Endothelial cell of umbilical vein (primary cell): ENCODE measurements around the gene C3orf20.

Experiments
- EZH2 ChIP-seq: IDR thresholded peaks from 2 replicates; pipeline ENCODE4 v1.6.1; 2012; ENCODE audit warnings: borderline replicate concordance, low read depth, mild to moderate bottlenecking, moderate library complexity, low read length, inconsistent platforms; ENCODE audit not compliant: severe bottlenecking
- GATA2 ChIP-seq: IDR thresholded peaks from 2 replicates; pipeline ENCODE4 v1.7.0; 2011; ENCODE audit warnings: low read depth, mild to moderate bottlenecking, moderate library complexity, mixed read lengths, low read length; ENCODE audit not compliant: insufficient read length, insufficient read depth
- POLR2A ChIP-seq: IDR thresholded peaks from 2 replicates; pipeline ENCODE4 v1.6.1; 2012; ENCODE audit warnings: low read depth, mild to moderate bottlenecking, control low read depth, low read length
- POLR2AphosphoS5 ChIP-seq: IDR thresholded peaks from 2 replicates; pipeline ENCODE4 v1.6.1; 2012; ENCODE audit warnings: low read depth, mild to moderate bottlenecking, control low read depth, low read length, moderate library complexity; ENCODE audit not compliant: insufficient read depth
- TF ChIP-seq, protein P1 (sequence below), 2 donors: IDR thresholded peaks; 1 replicate in 1 of 2; 2 replicates in 1 of 2; pipeline ENCODE4 v1.5.1; 2011; ENCODE audit warnings: low read length in 2 of 2, mild to moderate bottlenecking in 2 of 2, moderate library complexity in 2 of 2, control low read depth in 1 of 2, inconsistent platforms in 1 of 2, low read depth in 1 of 2; ENCODE audit not compliant: insufficient read depth in 1 of 2; ENCODE audit errors: extremely low read depth in 1 of 2
- TF ChIP-seq, protein P2 (sequence below): IDR thresholded peaks from 2 replicates; pipeline ENCODE4 v1.6.1; 2011; ENCODE audit not compliant: insufficient read depth, insufficient read length

DNA sequence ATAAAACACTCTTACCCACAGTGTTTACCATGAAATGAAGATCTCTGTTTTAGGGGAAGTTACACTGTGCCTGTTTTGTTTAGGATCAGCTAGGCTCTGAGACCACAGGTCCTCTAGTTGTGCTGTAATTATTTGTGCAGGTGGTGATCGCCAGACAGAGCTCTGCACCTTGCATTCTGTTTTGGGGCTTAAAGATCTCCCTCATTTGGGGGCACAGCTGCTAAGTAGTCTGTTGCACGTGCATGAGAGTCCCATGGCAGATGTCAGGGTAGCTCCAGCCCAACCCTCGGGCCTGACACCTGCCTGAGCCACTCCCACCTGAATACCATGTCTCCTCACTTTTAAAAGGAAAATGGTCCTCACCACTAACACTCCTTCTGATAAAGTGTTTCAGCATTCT, 12.4 kb downstream of the C3orf20 start:
- TF ChIP-seq, protein P1, sequence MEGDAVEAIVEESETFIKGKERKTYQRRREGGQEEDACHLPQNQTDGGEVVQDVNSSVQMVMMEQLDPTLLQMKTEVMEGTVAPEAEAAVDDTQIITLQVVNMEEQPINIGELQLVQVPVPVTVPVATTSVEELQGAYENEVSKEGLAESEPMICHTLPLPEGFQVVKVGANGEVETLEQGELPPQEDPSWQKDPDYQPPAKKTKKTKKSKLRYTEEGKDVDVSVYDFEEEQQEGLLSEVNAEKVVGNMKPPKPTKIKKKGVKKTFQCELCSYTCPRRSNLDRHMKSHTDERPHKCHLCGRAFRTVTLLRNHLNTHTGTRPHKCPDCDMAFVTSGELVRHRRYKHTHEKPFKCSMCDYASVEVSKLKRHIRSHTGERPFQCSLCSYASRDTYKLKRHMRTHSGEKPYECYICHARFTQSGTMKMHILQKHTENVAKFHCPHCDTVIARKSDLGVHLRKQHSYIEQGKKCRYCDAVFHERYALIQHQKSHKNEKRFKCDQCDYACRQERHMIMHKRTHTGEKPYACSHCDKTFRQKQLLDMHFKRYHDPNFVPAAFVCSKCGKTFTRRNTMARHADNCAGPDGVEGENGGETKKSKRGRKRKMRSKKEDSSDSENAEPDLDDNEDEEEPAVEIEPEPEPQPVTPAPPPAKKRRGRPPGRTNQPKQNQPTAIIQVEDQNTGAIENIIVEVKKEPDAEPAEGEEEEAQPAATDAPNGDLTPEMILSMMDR (IDR thresholded peaks at IDR 0.05; ENCODE audit: extremely low read depth in 1 of 2, insufficient read depth in 1 of 2, low read depth in 1 of 2, low read length in 2 of 2): no peak
- TF ChIP-seq POLR2A (no peak), POLR2AphosphoS5 (no peak), EZH2 (no peak), GATA2 (no peak)
- TF ChIP-seq, protein P2, sequence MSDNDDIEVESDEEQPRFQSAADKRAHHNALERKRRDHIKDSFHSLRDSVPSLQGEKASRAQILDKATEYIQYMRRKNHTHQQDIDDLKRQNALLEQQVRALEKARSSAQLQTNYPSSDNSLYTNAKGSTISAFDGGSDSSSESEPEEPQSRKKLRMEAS: no peak
